ENCODE results near the gene RBM47.

DNA sequence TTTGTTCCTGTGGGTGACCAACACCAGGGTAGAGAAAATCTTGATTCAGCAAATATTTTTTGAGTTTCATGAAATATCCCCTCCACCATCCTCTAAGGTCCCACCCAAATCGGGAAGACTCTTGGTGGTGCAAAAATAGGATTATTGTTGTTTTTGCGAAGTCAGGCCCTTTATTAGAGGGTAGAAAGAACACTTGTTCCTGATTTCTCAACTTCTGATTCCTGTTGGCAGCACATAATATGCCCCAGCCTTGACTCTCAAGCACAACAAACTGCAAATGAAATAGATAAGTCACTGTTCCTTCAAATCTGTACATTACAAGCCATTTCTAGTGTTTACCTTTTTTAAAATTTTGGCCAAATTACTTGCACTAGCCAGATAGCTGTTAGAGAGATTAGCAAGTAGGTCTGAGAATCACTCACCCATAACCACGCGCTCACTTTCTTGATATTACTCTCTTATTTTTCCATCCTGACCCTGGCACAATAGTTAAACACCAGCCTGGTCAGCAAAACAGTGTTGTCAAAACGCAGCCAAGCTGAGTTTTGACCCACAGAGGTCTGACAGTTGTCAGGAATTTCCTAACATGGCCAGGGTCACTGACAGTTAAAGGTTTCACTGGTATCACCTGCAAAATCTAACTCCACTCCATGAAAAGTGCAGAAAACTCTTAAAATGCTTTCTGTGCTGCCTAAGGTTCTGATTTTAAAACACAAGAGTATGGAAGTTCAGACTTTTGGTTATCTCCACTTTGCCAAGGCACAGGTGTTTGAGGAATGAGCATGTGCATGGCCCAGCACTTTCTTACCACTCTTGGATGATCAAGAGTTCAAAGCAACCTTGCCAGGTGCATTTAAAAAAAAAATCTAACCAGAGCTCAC, 69.8 kb downstream of the RBM47 start:
- TF ChIP-seq, protein P1, sequence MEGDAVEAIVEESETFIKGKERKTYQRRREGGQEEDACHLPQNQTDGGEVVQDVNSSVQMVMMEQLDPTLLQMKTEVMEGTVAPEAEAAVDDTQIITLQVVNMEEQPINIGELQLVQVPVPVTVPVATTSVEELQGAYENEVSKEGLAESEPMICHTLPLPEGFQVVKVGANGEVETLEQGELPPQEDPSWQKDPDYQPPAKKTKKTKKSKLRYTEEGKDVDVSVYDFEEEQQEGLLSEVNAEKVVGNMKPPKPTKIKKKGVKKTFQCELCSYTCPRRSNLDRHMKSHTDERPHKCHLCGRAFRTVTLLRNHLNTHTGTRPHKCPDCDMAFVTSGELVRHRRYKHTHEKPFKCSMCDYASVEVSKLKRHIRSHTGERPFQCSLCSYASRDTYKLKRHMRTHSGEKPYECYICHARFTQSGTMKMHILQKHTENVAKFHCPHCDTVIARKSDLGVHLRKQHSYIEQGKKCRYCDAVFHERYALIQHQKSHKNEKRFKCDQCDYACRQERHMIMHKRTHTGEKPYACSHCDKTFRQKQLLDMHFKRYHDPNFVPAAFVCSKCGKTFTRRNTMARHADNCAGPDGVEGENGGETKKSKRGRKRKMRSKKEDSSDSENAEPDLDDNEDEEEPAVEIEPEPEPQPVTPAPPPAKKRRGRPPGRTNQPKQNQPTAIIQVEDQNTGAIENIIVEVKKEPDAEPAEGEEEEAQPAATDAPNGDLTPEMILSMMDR (IDR thresholded peaks at IDR 0.05): no peak
- TF ChIP-seq POLR2A (IDR thresholded peaks at IDR 0.05; ENCODE audit: low read depth): no peak

All from esophagus muscularis mucosa (tissue), 3 donors.